C4-2B (cell line): Measurements from ENCODE around the gene PAK5.

Experiments
- H3K27ac ChIP-seq: fragments of 450-650 bp; 2 replicates; pipeline ENCODE4 v1.5.1; 2017
- CTCF ChIP-seq: fragments of 450-650 bp; conservative IDR thresholded peaks from 2 replicates; pipeline ENCODE4 v1.5.1; 2017; ENCODE audit warnings: mild to moderate bottlenecking
- ZFX ChIP-seq: fragments of 450-650 bp; IDR thresholded peaks from 2 replicates; pipeline ENCODE4 v1.6.1; 2017

The PAK5 gene

GRCh38 chr20:9590189-9590588 is 248.7 kb downstream of the PAK5 start:
- TF ChIP-seq ZFX, result no peak
- TF ChIP-seq CTCF, result no peak
- H3K27ac ChIP-seq, result no peak overlapping the region

- no peak overlapping the region for H3K27ac ChIP-seq
- TF ChIP-seq CTCF (no peak), ZFX (no peak)
Observed at GRCh38 chr20:9588706-9589105, 250.2 kb downstream of the PAK5 start.

GRCh38 chr20:9583151-9583550 is 255.7 kb downstream of the PAK5 start:
- TF ChIP-seq CTCF, result no peak
- no peak for TF ChIP-seq ZFX

GRCh38 chr20:9582137-9582536 is 256.7 kb downstream of the PAK5 start:
- H3K27ac ChIP-seq, result no peak overlapping the region
- no peak for TF ChIP-seq ZFX

More at GRCh38 chr20:9583151-9583550, 255.7 kb downstream of the PAK5 start:
- no peak overlapping the region for H3K27ac ChIP-seq

GRCh38 chr20:9581509-9581908 is 257.4 kb downstream of the PAK5 start:
- TF ChIP-seq CTCF (no peak), ZFX (no peak)
- H3K27ac ChIP-seq, result no peak overlapping the region

GRCh38 chr20:9578594-9578993 is 260.3 kb downstream of the PAK5 start:
- TF ChIP-seq ZFX (no peak), CTCF (no peak)
- no peak overlapping the region for H3K27ac ChIP-seq

- no peak for TF ChIP-seq CTCF
- TF ChIP-seq ZFX, result no peak
- H3K27ac ChIP-seq, result no peak overlapping the region
Observed at GRCh38 chr20:9577397-9577796, 261.5 kb downstream of the PAK5 start.

- no peak for TF ChIP-seq ZFX
- no peak for TF ChIP-seq CTCF
- no peak overlapping the region for H3K27ac ChIP-seq
Observed at GRCh38 chr20:9576695-9577094, 262.2 kb downstream of the PAK5 start.
